GM19397 (cell line): ENCODE results near the gene NR1D2.
A peak's percentile ranks its signal among the peaks of the same experiment; 100 is the strongest.
"Not testable (repeated sequence)": the region's sequence is repeated elsewhere in the genome, so short reads cannot be mapped to it uniquely, and the experiment has no call there.

Source experiments
- ATAC-seq: cut with Tn5 transposase; IDR thresholded peaks from one replicate; pipeline ENCODE4 v1.9.1; 2021; ENCODE audit warnings: mild to moderate bottlenecking, moderate library complexity; ENCODE audit not compliant: unreplicated experiment

NR1D2 gene

DNA sequence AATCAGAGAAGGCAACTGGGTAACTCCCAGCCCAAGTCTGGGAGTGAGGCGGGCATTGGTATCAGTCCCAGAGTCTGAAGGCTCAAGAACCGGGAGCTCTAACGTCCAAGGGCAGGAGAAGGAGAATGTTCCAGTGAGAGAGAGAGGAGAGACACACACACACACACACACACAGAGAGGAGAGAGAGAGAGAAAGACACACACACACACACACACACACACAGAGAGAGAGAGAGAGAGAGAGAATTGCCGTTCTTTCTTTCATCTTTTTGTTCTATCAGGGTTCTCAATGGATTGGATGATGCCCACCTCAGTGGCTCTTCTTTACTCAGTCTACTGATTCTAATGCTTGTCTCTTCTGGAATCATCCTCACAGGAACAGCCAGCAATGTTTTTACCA, 57.0 kb downstream of the NR1D2 start:
- no peak for ATAC-seq

DNA sequence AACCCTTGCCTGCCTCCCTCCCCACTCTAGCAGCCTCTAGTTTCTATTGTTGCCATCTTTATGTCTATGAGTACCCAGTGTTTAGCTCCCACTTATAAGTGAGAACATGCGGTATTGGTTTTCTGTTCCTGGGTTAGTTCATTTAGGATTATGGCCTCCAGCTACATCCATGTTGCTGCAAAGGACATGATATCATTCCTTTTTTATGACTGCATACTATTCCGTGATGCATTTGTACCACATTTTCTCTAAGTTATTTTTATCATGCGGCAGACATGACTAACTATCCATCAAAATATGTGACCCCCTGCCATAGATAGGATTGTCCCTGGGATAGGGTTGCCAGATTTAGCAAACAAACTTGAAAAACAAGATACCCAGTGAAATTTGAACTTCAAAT, 58.4 kb downstream of the NR1D2 start:
- no peak for ATAC-seq

DNA sequence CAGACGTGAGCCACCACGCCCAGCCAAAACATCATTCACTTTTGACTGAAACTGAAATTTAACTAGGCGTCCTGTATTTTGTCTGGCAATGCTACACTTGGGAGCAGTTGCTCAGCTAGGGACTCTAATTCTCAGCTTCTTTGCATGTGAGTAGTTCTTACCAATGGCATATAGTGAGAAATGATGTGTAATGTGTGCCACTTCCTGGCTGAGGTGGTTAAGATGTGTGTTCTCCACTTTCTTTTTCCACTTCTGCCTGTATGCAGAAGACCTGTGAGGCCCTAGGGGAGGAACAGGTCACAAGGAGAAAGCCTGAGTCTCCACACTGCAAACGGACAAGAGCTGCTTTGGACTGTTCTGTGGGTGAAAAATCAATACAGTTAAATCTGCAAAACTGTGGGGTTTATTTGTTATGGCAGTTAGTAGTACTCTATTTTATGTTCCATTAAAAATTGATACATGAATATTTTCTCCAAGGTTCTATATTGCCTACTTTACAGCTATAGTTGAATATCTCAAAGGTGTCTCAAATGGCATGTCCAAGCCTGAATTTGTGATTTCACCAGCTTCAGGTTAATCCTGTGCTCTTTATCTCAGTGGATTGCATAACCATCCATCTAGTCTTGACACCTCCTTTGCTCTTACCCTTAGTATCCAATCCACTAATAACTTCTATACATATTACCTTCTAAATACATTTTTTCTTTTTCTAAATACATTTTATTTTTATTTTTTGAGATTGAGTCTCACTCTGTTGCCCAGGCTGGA, 59.3 kb downstream of the NR1D2 start:
- ATAC-seq: peak; percentile 83

DNA sequence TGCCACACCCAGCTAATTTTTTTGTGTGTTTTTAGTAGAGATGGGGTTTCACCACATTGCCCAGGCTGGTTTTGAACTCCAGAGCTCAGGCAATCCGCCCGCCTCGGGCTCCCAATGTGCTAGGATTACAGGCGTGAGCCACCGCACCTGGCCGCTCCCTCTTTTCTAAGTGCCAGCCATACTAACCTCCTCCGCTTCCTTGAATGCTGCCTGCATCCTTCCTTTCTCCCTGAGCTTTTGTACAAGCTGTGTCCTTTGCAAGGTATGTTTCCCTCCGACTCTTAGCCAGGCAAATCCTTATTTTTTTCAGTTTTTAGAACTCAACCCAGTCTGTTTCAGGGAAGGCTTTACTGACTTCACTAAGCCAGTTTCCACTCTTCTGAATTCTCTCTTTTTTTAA, 60.6 kb downstream of the NR1D2 start:
- ATAC-seq: no peak

GRCh38 chr3:24010834-24011233, 65.7 kb downstream of the NR1D2 start:
- ATAC-seq: not testable (repeated sequence)

- ATAC-seq: no peak
Measured at GRCh38 chr3:24012589-24013269, 67.6 kb downstream of the NR1D2 start.

- ATAC-seq: no peak
Measured at GRCh38 chr3:24017305-24017704, 72.2 kb downstream of the NR1D2 start.

GRCh38 chr3:24018784-24019570, 73.9 kb downstream of the NR1D2 start:
- ATAC-seq: no peak

GRCh38 chr3:24019585-24019984, 74.5 kb downstream of the NR1D2 start:
- ATAC-seq: no peak

DNA sequence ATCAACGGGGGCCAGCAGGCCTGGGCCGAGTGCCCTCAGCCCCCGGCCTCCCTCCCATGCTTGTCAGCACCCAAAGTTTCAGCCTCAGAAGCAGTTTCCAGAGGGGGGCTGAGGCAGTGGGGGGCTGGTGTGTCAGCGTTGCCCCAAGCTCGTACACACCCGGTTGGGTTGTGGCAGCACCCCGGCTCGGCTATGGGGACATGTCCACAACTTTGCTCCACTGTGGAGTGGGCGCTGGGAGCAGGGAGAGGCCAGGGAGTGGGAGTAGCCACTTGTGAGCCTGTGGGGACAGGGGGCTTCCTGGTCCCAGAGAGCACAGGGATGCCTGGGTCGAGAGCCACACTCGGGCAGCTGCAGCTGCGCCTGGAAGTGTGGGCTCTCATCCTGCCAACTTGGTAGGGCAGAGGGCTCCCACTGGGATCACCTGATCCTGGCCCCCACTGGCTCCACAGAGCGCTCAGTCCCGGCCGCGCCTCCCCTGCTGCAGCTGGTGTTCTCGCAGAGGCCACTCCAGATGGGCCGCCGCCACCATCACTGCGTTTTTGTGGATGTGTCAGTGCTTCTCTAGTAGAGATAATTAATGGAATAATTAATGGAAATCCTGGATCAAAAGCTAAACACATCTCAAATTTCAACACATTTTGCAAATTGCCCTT, 75.1 kb downstream of the NR1D2 start:
- ATAC-seq: no peak

DNA sequence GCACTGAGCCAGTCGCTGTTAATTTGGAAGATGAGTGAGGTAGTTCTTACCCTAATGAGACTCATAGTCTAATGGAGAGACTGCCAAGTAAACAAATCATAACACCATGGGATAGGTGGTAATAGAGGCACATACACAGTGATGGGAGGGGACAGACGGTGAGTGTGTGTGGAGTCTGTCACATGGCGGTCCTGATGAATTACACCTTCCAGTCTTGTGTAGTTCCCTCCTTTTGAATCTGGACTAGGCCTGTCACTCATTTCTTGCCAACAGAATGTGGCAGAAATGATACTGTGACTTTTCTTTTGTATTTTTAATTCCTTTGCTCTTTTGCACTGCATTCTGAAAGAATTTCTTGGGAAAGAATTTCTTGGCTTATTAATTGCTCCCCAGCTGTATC, 78.1 kb downstream of the NR1D2 start:
- no peak for ATAC-seq

DNA sequence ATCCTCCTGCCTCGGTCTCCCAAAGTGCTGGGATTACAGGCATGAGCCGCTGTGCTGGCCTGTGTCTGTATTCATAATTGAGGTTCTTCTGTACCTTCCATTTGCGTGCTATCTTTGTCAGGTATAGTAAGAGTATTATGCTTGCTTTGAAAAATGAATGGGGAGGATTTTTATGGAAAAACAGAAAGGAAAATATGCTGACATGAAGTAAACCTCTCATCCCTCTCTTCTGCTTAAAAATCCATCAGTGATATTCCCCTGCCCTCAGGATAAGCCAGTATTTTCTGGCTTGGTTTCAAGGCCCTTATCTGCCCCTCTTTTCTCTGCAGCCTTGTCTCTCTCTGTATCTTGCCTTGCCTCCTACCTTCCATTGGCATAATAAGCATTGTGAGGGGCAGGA, 80.7 kb downstream of the NR1D2 start:
- no peak for ATAC-seq

DNA sequence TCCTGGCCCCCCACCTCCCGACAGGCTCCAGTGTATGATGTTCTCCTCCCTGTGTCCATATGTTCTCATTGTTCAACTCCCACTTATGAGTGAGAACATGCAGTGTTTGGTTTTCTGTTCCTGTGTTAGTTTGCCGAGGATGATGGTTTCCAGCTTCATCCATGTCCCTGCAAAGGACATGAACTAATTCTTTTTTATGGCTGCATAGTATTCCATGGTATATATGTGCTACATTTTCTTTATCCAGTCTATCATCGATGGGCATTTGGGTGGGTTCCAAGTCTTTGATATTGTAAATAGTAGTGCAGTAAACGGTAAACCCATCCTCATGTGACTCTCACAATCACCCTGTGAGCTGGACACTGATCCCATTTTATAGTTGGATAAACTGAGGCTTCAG, 81.6 kb downstream of the NR1D2 start:
- ATAC-seq: not testable (repeated sequence)

GRCh38 chr3:24027946-24028345, 82.9 kb downstream of the NR1D2 start:
- no peak for ATAC-seq
